HepG2 (cell line): ENCODE results near the gene PGK2. TPM values are rescaled to one million over a fixed set of nuclear protein-coding genes. Genes with fewer than 3 reads are reported as not detected.

Source experiments
- DMAP1 ChIP-seq: IDR thresholded peaks from 2 replicates; pipeline ENCODE4 v1.6.1; 2016
- HNF4A ChIP-seq: sonication (generic); formaldehyde crosslinking; IDR thresholded peaks from 2 replicates; pipeline ENCODE4 v1.4.0; 2020; ENCODE audit warnings: missing genetic modification reagents
- KAT2B ChIP-seq: fragments of 150-350 bp; IDR thresholded peaks from 2 replicates; pipeline ENCODE4 v1.6.1; 2014; ENCODE audit warnings: low read depth, low read length, borderline replicate concordance
- KDM5A ChIP-seq: fragments of 200-600 bp; sonication (generic); IDR thresholded peaks from 2 replicates; pipeline ENCODE4 v1.7.0; 2018; ENCODE audit warnings: antibody characterized with exemption, mild to moderate bottlenecking, low read length, borderline replicate concordance
- MXD1 ChIP-seq: sonication (generic); formaldehyde crosslinking; IDR thresholded peaks from 2 replicates; pipeline ENCODE4 v1.4.0; 2020; ENCODE audit warnings: mild to moderate bottlenecking, missing genetic modification reagents
- MZF1 ChIP-seq: sonication (generic); formaldehyde crosslinking; IDR thresholded peaks from 2 replicates; pipeline ENCODE4 v1.8.1; 2023; ENCODE audit warnings: mild to moderate bottlenecking, missing genetic modification reagents, borderline replicate concordance
- NCOA1 ChIP-seq: sonication (generic); formaldehyde crosslinking; IDR thresholded peaks from 2 replicates; pipeline ENCODE4 v1.9.0; 2021; ENCODE audit warnings: missing genetic modification reagents
- THAP11 ChIP-seq: IDR thresholded peaks from 2 replicates; pipeline ENCODE4 v1.6.1; 2016; ENCODE audit warnings: missing biosample characterization, missing genetic modification reagents
- THAP9 ChIP-seq: sonication (generic); formaldehyde crosslinking; IDR thresholded peaks from 2 replicates; pipeline ENCODE4; 2020; ENCODE audit warnings: missing genetic modification reagents, mild to moderate bottlenecking, borderline replicate concordance
- TSC22D2 ChIP-seq: sonication (generic); formaldehyde crosslinking; IDR thresholded peaks from 2 replicates; pipeline ENCODE4 v1.5.1; 2020; ENCODE audit warnings: missing genetic modification reagents, mild to moderate bottlenecking, borderline replicate concordance
- ZBTB7A ChIP-seq: sonication (generic); formaldehyde crosslinking; IDR thresholded peaks from 2 replicates; pipeline ENCODE4 v1.8.0; 2022; ENCODE audit warnings: mild to moderate bottlenecking, missing genetic modification reagents
- ZKSCAN5 ChIP-seq: sonication (generic); formaldehyde crosslinking; IDR thresholded peaks from 2 replicates; pipeline ENCODE4 v1.5.1; 2020; ENCODE audit warnings: mild to moderate bottlenecking, missing genetic modification reagents
- ZNF10 ChIP-seq: sonication (generic); formaldehyde crosslinking; IDR thresholded peaks from 2 replicates; pipeline ENCODE4 v1.4.0; 2020; ENCODE audit warnings: mild to moderate bottlenecking, low read depth, missing genetic modification reagents, borderline replicate concordance
- ZNF281 ChIP-seq: sonication (generic); formaldehyde crosslinking; IDR thresholded peaks from 2 replicates; pipeline ENCODE4 v1.4.0; 2020; ENCODE audit warnings: missing genetic modification reagents, borderline replicate concordance
- ZNF337 ChIP-seq: sonication (generic); formaldehyde crosslinking; IDR thresholded peaks from 2 replicates; pipeline ENCODE4 v1.5.1; 2020; ENCODE audit warnings: missing genetic modification reagents, low read depth, mild to moderate bottlenecking, borderline replicate concordance
- ZNF350 ChIP-seq: sonication (generic); formaldehyde crosslinking; IDR thresholded peaks from 2 replicates; pipeline ENCODE4 v1.4.0; 2020; ENCODE audit warnings: mild to moderate bottlenecking, low read depth, missing genetic modification reagents, borderline replicate concordance
- ZNF441 ChIP-seq: sonication (generic); formaldehyde crosslinking; IDR thresholded peaks from 2 replicates; pipeline ENCODE4 v1.7.0; 2021; ENCODE audit warnings: missing genetic modification reagents, borderline replicate concordance
- ZNF530 ChIP-seq: sonication (generic); formaldehyde crosslinking; IDR thresholded peaks from 2 replicates; pipeline ENCODE4 v1.5.0; 2020; ENCODE audit warnings: low read depth, mild to moderate bottlenecking, missing genetic modification reagents
- ZNF792 ChIP-seq: IDR thresholded peaks from 2 replicates; pipeline ENCODE4 v1.6.1; 2016
- ZNF800 ChIP-seq: sonication (generic); formaldehyde crosslinking; IDR thresholded peaks from 2 replicates; pipeline ENCODE4 v1.4.0; 2020; ENCODE audit warnings: missing genetic modification reagents
- ZNF839 ChIP-seq: sonication (generic); formaldehyde crosslinking; IDR thresholded peaks from 2 replicates; pipeline ENCODE4 v1.4.0; 2020; ENCODE audit warnings: missing genetic modification reagents, mild to moderate bottlenecking, borderline replicate concordance
- polyA plus RNA-seq, 8 experiments: library from polyadenylated mRNA; depleted of rRNA in 3 of 8; stranded (reverse) in 7 of 8; unstranded in 1 of 8; fragments of >200 nt; fragmentation: Illumina TruSeq in 4 of 8; extraction: Trizol in 4 of 8; gene quantifications; 2 replicates each; pipeline versions ENCODE4 v1.2.1 to v1.2.3, GENCODE V29; 2011 to 2016; ENCODE audit warnings: low read depth in 4 of 8, missing spikeins in 1 of 8, mixed read lengths in 1 of 8; ENCODE audit not compliant: insufficient read depth in 1 of 8
- total RNA-seq, 5 experiments: library from RNA; depleted of rRNA; stranded (reverse); fragments of >200 nt; fragmentation: Illumina TruSeq; extraction: Trizol; gene quantifications; 2 replicates each; pipeline ENCODE4 v1.2.3, GENCODE V29; 2016; ENCODE audit warnings: low read depth in 1 of 5

The PGK2 gene
- total and polyA plus RNA-seq, 2 of the 13 experiments (the other 11 are each of a cell fraction or from before 2014, with no cell fraction given) = not detected

- TF ChIP-seq THAP9 (CRISPR knock-in tag) = no peak
- TF ChIP-seq ZBTB7A (CRISPR knock-in tag) = no peak
- peak; percentile 66; the same call in 1 of the 2 replicates for TF ChIP-seq ZNF792
- peak; percentile 99 for TF ChIP-seq HNF4A (CRISPR knock-in tag)
- peak; percentile 81 for TF ChIP-seq ZNF281 (CRISPR knock-in tag)
- peak; percentile 65 for TF ChIP-seq DMAP1 (CRISPR knock-in tag)
- no peak for TF ChIP-seq ZNF800 (CRISPR knock-in tag)
- TF ChIP-seq ZNF839 (CRISPR knock-in tag) = no peak
- TF ChIP-seq ZNF337 (CRISPR knock-in tag) = no peak
- no peak for TF ChIP-seq ZKSCAN5
- TF ChIP-seq ZNF350 = no peak
- TF ChIP-seq THAP11 (CRISPR knock-in tag) = peak; percentile 73
- no peak for TF ChIP-seq KAT2B
- no peak for TF ChIP-seq KDM5A
- TF ChIP-seq MZF1 (CRISPR knock-in tag) = no peak
- TF ChIP-seq MXD1 (CRISPR knock-in tag) = no peak
- peak; percentile 42; the same call in 1 of the 2 replicates for TF ChIP-seq ZNF441 (CRISPR knock-in tag)
- no peak; the same call in 1 of the 2 replicates for TF ChIP-seq NCOA1
- no peak for TF ChIP-seq ZNF10 (CRISPR knock-in tag)
- no peak for TF ChIP-seq ZNF530
- TF ChIP-seq TSC22D2 (CRISPR knock-in tag) = peak; percentile 83; the same call in 1 of the 2 replicates
These were observed 20.3 kb downstream of the PGK2 start (continued) for GRCh38 chr6:49766762-49767161.
